Transverse colon (tissue), 3 donors: Measurements from ENCODE around the gene ARL4C.

Experiments used
- CTCF ChIP-seq, 5 experiments: fragments of 200-600 bp in 3 of 5; fragments of 450-650 bp in 2 of 5; sonication (generic) in 3 of 5; IDR thresholded peaks; 1 replicate in 2 of 5; 2 replicates in 3 of 5; pipeline ENCODE4 v1.5.1; 2016 to 2017; ENCODE audit warnings: antibody characterized with exemption in 5 of 5, inconsistent platforms in 3 of 5, mild to moderate bottlenecking in 2 of 5, moderate library complexity in 1 of 5
- EP300 ChIP-seq: sonication (generic); formaldehyde crosslinking; IDR thresholded peaks from one replicate; pipeline ENCODE4 v1.6.1; 2017; ENCODE audit warnings: antibody characterized with exemption, low read depth

GRCh38 chr2:234444893-234445292, 52.0 kb downstream of the ARL4C start:
- TF ChIP-seq EP300 (no peak), CTCF (IDR thresholded peaks at IDR 0.05) (no peak)
